SK-N-SH (cell line): ENCODE data around the gene PIAS2. TPM values are rescaled to one million over a fixed set of nuclear protein-coding genes. Genes with fewer than 3 reads are reported as not detected.

Experiments
- CTCF ChIA-PET: fragments of 300-600, 350-600 bp; formaldehyde crosslinking; extraction: SDS; loops from one replicate; lab custom pipeline; 2021; lab: Yijun Ruan, JAX
- POLR2A ChIA-PET: fragments of 350-600 bp; sonication (Branson Sonifier 250); formaldehyde crosslinking; extraction: SDS; loops from one replicate; lab custom pipeline; 2020; ENCODE audit warnings: antibody characterized with exemption, inconsistent platforms; lab: Yijun Ruan, JAX
- DNase-seq: peaks from one replicate; pipeline ENCODE4 v3.0.0; 2012
- H2AFZ ChIP-seq: fragments of 200-600 bp; sonication (generic); 2 replicates; pipeline ENCODE4 v1.8.1; 2016; ENCODE audit warnings: antibody characterized with exemption, mild to moderate bottlenecking, low read depth
- H3F3A ChIP-seq: fragments of 200-600 bp; sonication (generic); replicated peaks from 2 replicates; pipeline ENCODE3; 2016; ENCODE audit warnings: antibody characterized with exemption, mild to moderate bottlenecking; ENCODE audit not compliant: insufficient read depth
- H3K27ac ChIP-seq, 2 experiments: fragments of 200-500 bp in 1 of 2; fragments of 200-600 bp in 1 of 2; sonication (Bioruptor generic) in 1 of 2; sonication (generic), shearing (Covaris generic) in 1 of 2; 2 replicates each; pipeline versions ENCODE4 v1.5.1 to v1.6.1; 2014 to 2016; ENCODE audit warnings: low read depth in 2 of 2, inconsistent platforms in 1 of 2, low read length in 1 of 2, mild to moderate bottlenecking in 1 of 2, mixed read lengths in 1 of 2
- H3K27me3 ChIP-seq: fragments of 200-600 bp; sonication (generic), shearing (Covaris generic); 2 replicates; pipeline ENCODE4 v1.6.1; 2016; ENCODE audit warnings: mixed run types; ENCODE audit not compliant: insufficient read depth
- H3K36me3 ChIP-seq, 2 experiments: fragments of 200-500 bp in 1 of 2; fragments of 200-600 bp in 1 of 2; sonication (Bioruptor generic) in 1 of 2; sonication (generic) in 1 of 2; replicated peaks in 1 of 2; 2 replicates each; pipeline versions ENCODE3 to v1.5.1; 2014 to 2016; ENCODE audit warnings: low read length in 1 of 2, mild to moderate bottlenecking in 1 of 2; ENCODE audit not compliant: insufficient read depth in 2 of 2, control insufficient read depth in 1 of 2
- H3K4me1 ChIP-seq, 2 experiments: fragments of 200-500 bp in 1 of 2; fragments of 200-600 bp in 1 of 2; sonication (Bioruptor generic) in 1 of 2; sonication (generic), shearing (Covaris generic) in 1 of 2; 2 replicates each; pipeline versions ENCODE4 v1.5.1 to v1.6.1; 2014 to 2016; ENCODE audit warnings: low read depth in 1 of 2, low read length in 1 of 2, mixed run types in 1 of 2; ENCODE audit not compliant: insufficient read depth in 2 of 2, control insufficient read depth in 1 of 2
- H3K4me2 ChIP-seq: fragments of 200-600 bp; sonication (generic), shearing (Covaris generic); 2 replicates; pipeline ENCODE4 v1.6.1; 2017; ENCODE audit warnings: mixed run types
- H3K4me3 ChIP-seq, 2 experiments: fragments of 200-500 bp in 1 of 2; fragments of 200-600 bp in 1 of 2; sonication (Bioruptor generic) in 1 of 2; sonication (generic), shearing (Covaris generic) in 1 of 2; 2 replicates each; pipeline versions ENCODE4 v1.5.1 to v1.8.1; 2014 to 2016; ENCODE audit warnings: low read depth in 2 of 2, inconsistent platforms in 1 of 2, low read length in 1 of 2, mild to moderate bottlenecking in 1 of 2, mixed read lengths in 1 of 2, moderate library complexity in 1 of 2
- H3K79me2 ChIP-seq: fragments of 200-600 bp; sonication (generic); 2 replicates; pipeline ENCODE4 v1.8.1; 2017; ENCODE audit warnings: mild to moderate bottlenecking; ENCODE audit not compliant: insufficient read depth
- H3K9ac ChIP-seq: fragments of 200-600 bp; sonication (generic); 2 replicates; pipeline ENCODE4 v1.6.1; 2017; ENCODE audit warnings: mixed run types
- H3K9me2 ChIP-seq: fragments of 200-600 bp; sonication (generic); 2 replicates; pipeline ENCODE4 v1.6.1; 2017; ENCODE audit warnings: mixed run types
- H3K9me3 ChIP-seq: fragments of 200-600 bp; sonication (generic); 2 replicates; pipeline ENCODE4 v1.6.1; 2017; ENCODE audit warnings: mixed run types, mild to moderate bottlenecking, moderate library complexity
- H4K20me1 ChIP-seq: fragments of 200-600 bp; sonication (generic); 2 replicates; pipeline ENCODE4 v1.6.1; 2017; ENCODE audit warnings: mild to moderate bottlenecking, mixed run types; ENCODE audit not compliant: insufficient read depth
- CHD2 ChIP-seq: fragments of 150-350 bp; IDR thresholded peaks from 2 replicates; pipeline ENCODE4 v1.6.1; 2018; ENCODE audit warnings: low read length; ENCODE audit not compliant: partially characterized antibody
- FOXM1 ChIP-seq: IDR thresholded peaks from 2 replicates; pipeline ENCODE4 v1.4.0; 2012; ENCODE audit warnings: low read depth, mild to moderate bottlenecking
- GATA2 ChIP-seq: sonication (generic); formaldehyde crosslinking; IDR thresholded peaks from 2 replicates; pipeline ENCODE4 v1.5.0; 2020; ENCODE audit warnings: mild to moderate bottlenecking, missing genetic modification reagents
- RFX5 ChIP-seq: IDR thresholded peaks from 2 replicates; pipeline ENCODE4 v1.6.1; 2012; ENCODE audit warnings: mild to moderate bottlenecking, improper control_type of control experiment, low read length
- SIN3A ChIP-seq: IDR thresholded peaks from 2 replicates; pipeline ENCODE4 v1.6.1; 2012; ENCODE audit warnings: low read depth, mild to moderate bottlenecking, low read length, moderate library complexity, borderline replicate concordance
- SMC3 ChIP-seq: IDR thresholded peaks from 2 replicates; pipeline ENCODE4 v1.6.1; 2012; ENCODE audit warnings: low read depth, low read length, improper control_type of control experiment
- TEAD4 ChIP-seq: IDR thresholded peaks from 2 replicates; pipeline ENCODE4 v1.4.0; 2012; ENCODE audit warnings: mild to moderate bottlenecking, borderline replicate concordance; ENCODE audit not compliant: insufficient read depth
- WGBS: methylation state at CpG from one replicate; pipeline ENCODE4 v1.1.6; 2017; ENCODE audit warnings: low lambda C conversion rate; 5-methylcytosine and 5-hydroxymethylcytosine counted together
- polyA plus RNA-seq, 3 experiments: library from polyadenylated mRNA; depleted of rRNA; stranded (reverse); fragments of >200 nt; gene quantifications; 2 replicates each; pipeline ENCODE4 v1.2.3, GENCODE V29; 2012
- TF ChIP-seq, protein P1 (sequence below): fragments of 200-600 bp; sonication (generic); IDR thresholded peaks from 2 replicates; pipeline ENCODE4 v1.6.1; 2017; ENCODE audit warnings: antibody characterized with exemption, mild to moderate bottlenecking, moderate library complexity
- TF ChIP-seq, protein P2 (sequence below): fragments of 150-350 bp; IDR thresholded peaks from 2 replicates; pipeline ENCODE4 v1.6.1; 2016; ENCODE audit warnings: mild to moderate bottlenecking, low read depth, low read length
- TF ChIP-seq, protein P3 (sequence below): IDR thresholded peaks from 2 replicates; pipeline ENCODE4 v1.4.0; 2012; ENCODE audit warnings: low read depth, borderline replicate concordance
- TF ChIP-seq, protein P4 (sequence below): IDR thresholded peaks from 2 replicates; pipeline ENCODE4 v1.4.0; 2012; ENCODE audit warnings: low read depth, borderline replicate concordance

PIAS2 gene
- polyA plus RNA-seq, 1 of the 3 experiments (the other 2 are of a cell fraction), result 9.0 TPM

DNA sequence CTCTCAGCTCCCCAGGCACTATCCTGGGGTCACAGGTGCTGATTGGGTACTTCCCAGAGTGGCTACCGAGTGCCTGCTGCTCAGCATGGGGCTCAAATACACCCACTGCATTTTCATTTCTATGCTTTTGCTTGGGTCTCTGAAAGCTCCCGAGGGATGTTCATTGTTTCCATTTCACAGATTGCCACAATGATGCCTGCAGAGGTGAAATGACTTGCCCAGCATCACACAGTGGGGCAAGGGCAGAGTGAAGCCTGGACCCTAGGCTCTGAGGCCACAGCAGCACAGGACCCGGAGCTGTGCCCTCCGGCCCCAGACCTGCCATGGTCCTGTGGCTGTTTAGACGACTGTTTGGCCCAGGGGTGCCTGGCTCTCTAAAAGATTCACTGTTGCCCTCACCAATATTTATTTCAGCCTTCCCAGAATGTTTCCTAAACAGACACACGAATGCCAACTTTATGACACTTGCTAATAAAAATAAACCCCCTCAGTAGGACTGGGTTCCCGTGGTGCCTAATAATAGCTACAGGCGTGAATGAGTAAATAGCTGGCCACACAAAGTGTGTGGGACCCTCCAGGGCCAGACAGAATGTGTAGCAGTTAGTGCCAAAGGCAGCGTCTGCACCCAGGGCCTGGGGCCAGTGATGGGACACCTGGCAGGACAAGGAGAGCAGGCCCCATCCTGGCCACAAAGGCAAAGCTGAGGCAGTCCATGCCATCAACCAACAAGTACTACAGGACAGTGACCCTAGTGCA, 149.0 kb downstream of the PIAS2 start (continued):
- TF ChIP-seq, protein P1, sequence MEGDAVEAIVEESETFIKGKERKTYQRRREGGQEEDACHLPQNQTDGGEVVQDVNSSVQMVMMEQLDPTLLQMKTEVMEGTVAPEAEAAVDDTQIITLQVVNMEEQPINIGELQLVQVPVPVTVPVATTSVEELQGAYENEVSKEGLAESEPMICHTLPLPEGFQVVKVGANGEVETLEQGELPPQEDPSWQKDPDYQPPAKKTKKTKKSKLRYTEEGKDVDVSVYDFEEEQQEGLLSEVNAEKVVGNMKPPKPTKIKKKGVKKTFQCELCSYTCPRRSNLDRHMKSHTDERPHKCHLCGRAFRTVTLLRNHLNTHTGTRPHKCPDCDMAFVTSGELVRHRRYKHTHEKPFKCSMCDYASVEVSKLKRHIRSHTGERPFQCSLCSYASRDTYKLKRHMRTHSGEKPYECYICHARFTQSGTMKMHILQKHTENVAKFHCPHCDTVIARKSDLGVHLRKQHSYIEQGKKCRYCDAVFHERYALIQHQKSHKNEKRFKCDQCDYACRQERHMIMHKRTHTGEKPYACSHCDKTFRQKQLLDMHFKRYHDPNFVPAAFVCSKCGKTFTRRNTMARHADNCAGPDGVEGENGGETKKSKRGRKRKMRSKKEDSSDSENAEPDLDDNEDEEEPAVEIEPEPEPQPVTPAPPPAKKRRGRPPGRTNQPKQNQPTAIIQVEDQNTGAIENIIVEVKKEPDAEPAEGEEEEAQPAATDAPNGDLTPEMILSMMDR, result no peak
- TF ChIP-seq, protein P2, sequence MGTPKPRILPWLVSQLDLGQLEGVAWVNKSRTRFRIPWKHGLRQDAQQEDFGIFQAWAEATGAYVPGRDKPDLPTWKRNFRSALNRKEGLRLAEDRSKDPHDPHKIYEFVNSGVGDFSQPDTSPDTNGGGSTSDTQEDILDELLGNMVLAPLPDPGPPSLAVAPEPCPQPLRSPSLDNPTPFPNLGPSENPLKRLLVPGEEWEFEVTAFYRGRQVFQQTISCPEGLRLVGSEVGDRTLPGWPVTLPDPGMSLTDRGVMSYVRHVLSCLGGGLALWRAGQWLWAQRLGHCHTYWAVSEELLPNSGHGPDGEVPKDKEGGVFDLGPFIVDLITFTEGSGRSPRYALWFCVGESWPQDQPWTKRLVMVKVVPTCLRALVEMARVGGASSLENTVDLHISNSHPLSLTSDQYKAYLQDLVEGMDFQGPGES, result no peak

DNA sequence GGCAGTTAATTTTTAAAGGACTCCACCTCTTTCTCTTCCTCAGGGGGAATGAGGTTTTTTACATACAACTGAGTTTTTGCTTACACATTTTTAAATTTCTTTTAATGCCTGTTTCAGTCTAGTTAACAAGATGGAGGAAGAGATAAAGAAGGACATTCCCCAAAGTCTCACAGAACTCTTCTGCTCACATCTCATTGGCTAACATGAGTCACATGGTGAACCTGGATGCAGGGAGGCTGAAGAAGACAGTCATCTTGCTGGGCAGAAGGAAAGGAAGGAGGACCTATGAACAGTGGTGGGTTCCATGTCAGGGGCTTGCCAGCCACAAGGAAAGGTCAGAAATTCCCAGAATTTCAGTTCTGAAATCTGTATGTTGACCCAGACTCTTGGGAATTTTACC, 150.1 kb downstream of the PIAS2 start:
- ChIA-PET POLR2A (no interaction called here), CTCF (interaction anchor here (1.1 kb wide), 1 partner anchor 10 kb away, joined by 4 read pairs; no protein-coding TSS in a partner anchor)
- Histone ChIP-seq H2AFZ (no peak overlapping the region), H3K9me2 (no peaks in the 10 kb centered on the region), H3K27ac (no peak overlapping the region), H3K27me3 (no peaks in the 10 kb centered on the region), H3K9ac (no peak overlapping the region), H3K4me1 (peaks cover 0 to 5% of the 10 kb centered on the region in 2 experiments; a peak in 1 of 4 replicates), H3K9me3 (no peaks in the 10 kb centered on the region), H4K20me1 (no peaks in the 10 kb centered on the region), H3K79me2 (no peaks in the 10 kb centered on the region), H3F3A (no peaks in the 10 kb centered on the region), H3K36me3 (no peaks in the 10 kb centered on the region), H3K4me2 (no peak overlapping the region), H3K4me3 (no peak overlapping the region)
- DNase-seq, result no peak
- TF ChIP-seq RFX5 (no peak), GATA2 (no peak)
- TF ChIP-seq, protein P3, sequence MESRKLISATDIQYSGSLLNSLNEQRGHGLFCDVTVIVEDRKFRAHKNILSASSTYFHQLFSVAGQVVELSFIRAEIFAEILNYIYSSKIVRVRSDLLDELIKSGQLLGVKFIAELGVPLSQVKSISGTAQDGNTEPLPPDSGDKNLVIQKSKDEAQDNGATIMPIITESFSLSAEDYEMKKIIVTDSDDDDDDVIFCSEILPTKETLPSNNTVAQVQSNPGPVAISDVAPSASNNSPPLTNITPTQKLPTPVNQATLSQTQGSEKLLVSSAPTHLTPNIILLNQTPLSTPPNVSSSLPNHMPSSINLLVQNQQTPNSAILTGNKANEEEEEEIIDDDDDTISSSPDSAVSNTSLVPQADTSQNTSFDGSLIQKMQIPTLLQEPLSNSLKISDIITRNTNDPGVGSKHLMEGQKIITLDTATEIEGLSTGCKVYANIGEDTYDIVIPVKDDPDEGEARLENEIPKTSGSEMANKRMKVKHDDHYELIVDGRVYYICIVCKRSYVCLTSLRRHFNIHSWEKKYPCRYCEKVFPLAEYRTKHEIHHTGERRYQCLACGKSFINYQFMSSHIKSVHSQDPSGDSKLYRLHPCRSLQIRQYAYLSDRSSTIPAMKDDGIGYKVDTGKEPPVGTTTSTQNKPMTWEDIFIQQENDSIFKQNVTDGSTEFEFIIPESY, result no peak
- TF ChIP-seq, protein P4, sequence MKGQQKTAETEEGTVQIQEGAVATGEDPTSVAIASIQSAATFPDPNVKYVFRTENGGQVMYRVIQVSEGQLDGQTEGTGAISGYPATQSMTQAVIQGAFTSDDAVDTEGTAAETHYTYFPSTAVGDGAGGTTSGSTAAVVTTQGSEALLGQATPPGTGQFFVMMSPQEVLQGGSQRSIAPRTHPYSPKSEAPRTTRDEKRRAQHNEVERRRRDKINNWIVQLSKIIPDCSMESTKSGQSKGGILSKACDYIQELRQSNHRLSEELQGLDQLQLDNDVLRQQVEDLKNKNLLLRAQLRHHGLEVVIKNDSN, result peak; percentile 42; the same call in 1 of the 2 replicates

DNA sequence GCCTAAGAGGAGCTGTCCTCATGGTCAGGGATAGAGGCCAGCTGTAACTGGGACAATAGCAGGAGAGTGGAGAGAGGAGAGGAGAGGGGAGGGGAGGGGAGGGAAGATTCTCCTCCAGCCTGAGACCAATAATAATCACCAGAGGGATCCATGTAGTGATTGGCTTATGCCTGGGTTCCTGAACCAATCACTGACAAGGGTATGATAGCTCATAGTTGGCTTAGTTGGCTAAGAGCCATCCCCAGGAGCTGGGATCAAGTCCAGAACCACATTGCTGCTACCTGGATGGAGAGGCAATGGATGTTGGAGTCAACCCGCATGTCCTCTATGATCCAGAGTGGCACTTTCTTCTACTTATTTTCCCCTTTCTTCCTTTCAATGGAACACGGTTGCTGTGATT, 152.7 kb downstream of the PIAS2 start:
- 0 out of 2 replicates have a peak, but pooled peaks cover 10% of the 10 kb centered on the region for H3K27me3 ChIP-seq
- H3K27ac ChIP-seq, result no peak overlapping the region
- H3K4me1 ChIP-seq, result no peaks in the 10 kb centered on the region
- no peaks in the 10 kb centered on the region for H3K79me2 ChIP-seq
- TF ChIP-seq TEAD4 (no peak), CHD2 (no peak), FOXM1 (no peak), SIN3A (no peak), SMC3 (no peak), GATA2 (no peak)
- TF ChIP-seq, protein P1, result no peak
- no peak for DNase-seq
- H3K4me3 ChIP-seq, result no peak overlapping the region
- H3K9ac ChIP-seq, result no peak overlapping the region
- 59% methylated on average over 2 of the region's 2 CpGs for WGBS
- H4K20me1 ChIP-seq, result no peaks in the 10 kb centered on the region
- POLR2A ChIA-PET, result no interaction called here
- H2AFZ ChIP-seq, result no peak overlapping the region
- no peaks in the 10 kb centered on the region for H3K9me2 ChIP-seq
- CTCF ChIA-PET, result no interaction called here
- no peak overlapping the region for H3K4me2 ChIP-seq
- H3K9me3 ChIP-seq, result no peaks in the 10 kb centered on the region
- no peaks in the 10 kb centered on the region for H3K36me3 ChIP-seq
- no peaks in the 10 kb centered on the region for H3F3A ChIP-seq
